HepG2 (cell line): ENCODE results near the gene MED22. TPM values are rescaled to one million over a fixed set of nuclear protein-coding genes. Genes with fewer than 3 reads are reported as not detected.
A peak's percentile ranks its signal among the peaks of the same experiment; 100 is the strongest.

Experiments
- ASH2L ChIP-seq: fragments of 300-600, 200-600 bp; sonication (generic); IDR thresholded peaks from 2 replicates; pipeline ENCODE4 v1.7.0; 2017; ENCODE audit warnings: low read depth, mild to moderate bottlenecking, moderate library complexity, mixed read lengths, low read length; ENCODE audit not compliant: insufficient read length
- DPF2 ChIP-seq: sonication (generic); formaldehyde crosslinking; IDR thresholded peaks from 2 replicates; pipeline ENCODE4 v1.4.0; 2020; ENCODE audit warnings: mild to moderate bottlenecking, low read depth, missing genetic modification reagents, borderline replicate concordance
- DRAP1 ChIP-seq: IDR thresholded peaks from 2 replicates; pipeline ENCODE4 v1.6.1; 2016; ENCODE audit warnings: missing genetic modification reagents, missing compliant biosample characterization
- ELF3 ChIP-seq: IDR thresholded peaks from 2 replicates; pipeline ENCODE4 v1.6.1; 2016; ENCODE audit warnings: missing genetic modification reagents, missing compliant biosample characterization
- ETV5 ChIP-seq: IDR thresholded peaks from 2 replicates; pipeline ENCODE4 v1.6.1; 2018; ENCODE audit warnings: missing biosample characterization, missing genetic modification reagents, inconsistent platforms, borderline replicate concordance
- FOXP1 ChIP-seq, 2 experiments: fragments of 450-650 bp in 1 of 2; IDR thresholded peaks; 2 replicates each; pipeline ENCODE4 v1.6.1; 2017 to 2018; ENCODE audit warnings: antibody characterized with exemption in 1 of 2
- HMGXB3 ChIP-seq: sonication (generic); formaldehyde crosslinking; IDR thresholded peaks from 2 replicates; pipeline ENCODE4 v1.4.0; 2020; ENCODE audit warnings: missing genetic modification reagents, borderline replicate concordance
- HNF1B ChIP-seq: sonication (generic); formaldehyde crosslinking; IDR thresholded peaks from 2 replicates; pipeline ENCODE4 v1.5.1; 2020; ENCODE audit warnings: mild to moderate bottlenecking, moderate library complexity, missing genetic modification reagents
- JUND ChIP-seq: sonication (generic); formaldehyde crosslinking; IDR thresholded peaks from 2 replicates; pipeline ENCODE4 v1.8.0; 2022; ENCODE audit warnings: mild to moderate bottlenecking, missing genetic modification reagents
- MEIS2 ChIP-seq: sonication (generic); formaldehyde crosslinking; IDR thresholded peaks from 2 replicates; pipeline ENCODE4 v1.9.0; 2021; ENCODE audit warnings: mild to moderate bottlenecking, missing genetic modification reagents
- NRL ChIP-seq: sonication (generic); formaldehyde crosslinking; IDR thresholded peaks from 2 replicates; pipeline ENCODE4 v1.5.0; 2020; ENCODE audit warnings: missing genetic modification reagents, mild to moderate bottlenecking, moderate library complexity, borderline replicate concordance
- POGZ ChIP-seq: sonication (generic); formaldehyde crosslinking; IDR thresholded peaks from 2 replicates; pipeline ENCODE4 v1.4.0; 2020; ENCODE audit warnings: mild to moderate bottlenecking, missing genetic modification reagents
- SP4 ChIP-seq: sonication (generic); formaldehyde crosslinking; IDR thresholded peaks from 2 replicates; pipeline ENCODE4 v1.8.1; 2023; ENCODE audit warnings: mild to moderate bottlenecking, missing genetic modification reagents
- TAF1 ChIP-seq: sonication (generic); formaldehyde crosslinking; IDR thresholded peaks from 2 replicates; pipeline ENCODE4 v1.4.0; 2020; ENCODE audit warnings: missing genetic modification reagents
- YY1 ChIP-seq: IDR thresholded peaks from 2 replicates; pipeline ENCODE4 v1.6.1; 2011; ENCODE audit warnings: low read length, low read depth, moderate library complexity, mild to moderate bottlenecking; ENCODE audit not compliant: insufficient read depth, insufficient replicate concordance
- ZBTB20 ChIP-seq: sonication (generic); formaldehyde crosslinking; IDR thresholded peaks from 2 replicates; pipeline ENCODE4 v1.8.1; 2023; ENCODE audit warnings: missing genetic modification reagents, low read depth, mild to moderate bottlenecking, borderline replicate concordance
- ZEB1 ChIP-seq: IDR thresholded peaks from 2 replicates; pipeline ENCODE4 v1.6.1; 2012; ENCODE audit warnings: mild to moderate bottlenecking, low read depth, inconsistent platforms; ENCODE audit not compliant: insufficient replicate concordance
- ZNF367 ChIP-seq: sonication (generic); formaldehyde crosslinking; IDR thresholded peaks from 2 replicates; pipeline ENCODE4 v1.4.0; 2020; ENCODE audit warnings: missing genetic modification reagents, borderline replicate concordance
- ZNF615 ChIP-seq: sonication (generic); formaldehyde crosslinking; IDR thresholded peaks from 2 replicates; pipeline ENCODE4 v1.5.0; 2020; ENCODE audit warnings: mild to moderate bottlenecking, missing genetic modification reagents, borderline replicate concordance
- ZNF674 ChIP-seq: sonication (generic); formaldehyde crosslinking; IDR thresholded peaks from 2 replicates; pipeline ENCODE4 v1.5.0; 2020; ENCODE audit warnings: low read depth, mild to moderate bottlenecking, missing genetic modification reagents
- ZNF740 ChIP-seq: sonication (generic); formaldehyde crosslinking; IDR thresholded peaks from 2 replicates; pipeline ENCODE4 v1.4.0; 2020; ENCODE audit warnings: missing genetic modification reagents
- ZSCAN30 ChIP-seq: sonication (generic); formaldehyde crosslinking; IDR thresholded peaks from 2 replicates; pipeline ENCODE4 v1.5.0; 2020; ENCODE audit warnings: mild to moderate bottlenecking, missing genetic modification reagents
- polyA plus RNA-seq, 8 experiments: library from polyadenylated mRNA; depleted of rRNA in 3 of 8; stranded (reverse) in 7 of 8; unstranded in 1 of 8; fragments of >200 nt; fragmentation: Illumina TruSeq in 4 of 8; extraction: Trizol in 4 of 8; gene quantifications; 2 replicates each; pipeline versions ENCODE4 v1.2.1 to v1.2.3, GENCODE V29; 2011 to 2016; ENCODE audit warnings: low read depth in 4 of 8, missing spikeins in 1 of 8, mixed read lengths in 1 of 8; ENCODE audit not compliant: insufficient read depth in 1 of 8
- total RNA-seq, 5 experiments: library from RNA; depleted of rRNA; stranded (reverse); fragments of >200 nt; fragmentation: Illumina TruSeq; extraction: Trizol; gene quantifications; 2 replicates each; pipeline ENCODE4 v1.2.3, GENCODE V29; 2016; ENCODE audit warnings: low read depth in 1 of 5

Gene MED22
- total and polyA plus RNA-seq, 2 of the 13 experiments (the other 11 are each of a cell fraction or from before 2014, with no cell fraction given): 15.8 to 22.1 TPM

GRCh38 chr9:133347985-133348717 lies at the start of gene MED22, which contains the start of gene RPL7A (continued):
- TF ChIP-seq POGZ (0 out of 2 replicates have a peak, but pooled peaks have one; percentile 22), DRAP1 (CRISPR knock-in tag) (peak; percentile 98), ZNF367 (CRISPR knock-in tag) (no peak), ETV5 (CRISPR knock-in tag) (peak; percentile 66), HMGXB3 (CRISPR knock-in tag) (peak; percentile 69; the same call in 1 of the 2 replicates), JUND (CRISPR knock-in tag) (peak; percentile 30; the same call in 1 of the 2 replicates), FOXP1 (IDR thresholded peaks at IDR 0.05) (no peak), FOXP1 (CRISPR knock-in tag; IDR thresholded peaks at IDR 0.05) (no peak), ZBTB20 (CRISPR knock-in tag) (peak; percentile 46; the same call in 1 of the 2 replicates), ASH2L (peak; percentile 84), NRL (CRISPR knock-in tag) (peak; percentile 81), ZNF740 (CRISPR knock-in tag) (peak; percentile 9; the same call in 1 of the 2 replicates), SP4 (CRISPR knock-in tag) (peak; percentile 70), YY1 (peak; percentile 91), ZNF674 (CRISPR knock-in tag) (0 out of 2 replicates have a peak, but pooled peaks have one; percentile 30), MEIS2 (peak; percentile 51; the same call in 1 of the 2 replicates), HNF1B (no peak; the same call in 1 of the 2 replicates), TAF1 (CRISPR knock-in tag) (peak; percentile 100), ZSCAN30 (CRISPR knock-in tag) (peak; percentile 23; the same call in 1 of the 2 replicates), ZEB1 (peak; percentile 35), ZNF615 (0 out of 2 replicates have a peak, but pooled peaks have one; percentile 58), ELF3 (CRISPR knock-in tag) (peak; percentile 55; the same call in 1 of the 2 replicates), DPF2 (no peak)
